ENCODE data around the gene ART3.

- TF ChIP-seq EZH2 (IDR thresholded peaks at IDR 0.05; ENCODE audit: insufficient read depth, poor library complexity, severe bottlenecking): no peak
- no peak for TF ChIP-seq EZH2phosphoT487 (IDR thresholded peaks at IDR 0.05; ENCODE audit: insufficient read depth, low read depth)
These were observed 14.2 kb downstream of the ART3 start for GRCh38 chr4:76088719-76089118.

All from GM23248 (cell line).